A549 treated with ZK216348 at 1 μM for 4 hours (cell line): Measurements from ENCODE around the gene DUSP19. TPM values are rescaled to one million over a fixed set of nuclear protein-coding genes. Genes with fewer than 3 reads are reported as not detected.

Experiments
- total RNA-seq: library from RNA; stranded (reverse); fragments of 200-300 nt; extraction: Qiagen RNA extraction; gene quantifications from 5 replicates; pipeline ENCODE4 v1.2.3, GENCODE V29; 2022; ENCODE audit warnings: low read depth

The DUSP19 gene, protein sequence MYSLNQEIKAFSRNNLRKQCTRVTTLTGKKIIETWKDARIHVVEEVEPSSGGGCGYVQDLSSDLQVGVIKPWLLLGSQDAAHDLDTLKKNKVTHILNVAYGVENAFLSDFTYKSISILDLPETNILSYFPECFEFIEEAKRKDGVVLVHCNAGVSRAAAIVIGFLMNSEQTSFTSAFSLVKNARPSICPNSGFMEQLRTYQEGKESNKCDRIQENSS
- total RNA-seq: 0.25 to 0.83 TPM (median 0.55 TPM) in 5 replicates

DNA sequence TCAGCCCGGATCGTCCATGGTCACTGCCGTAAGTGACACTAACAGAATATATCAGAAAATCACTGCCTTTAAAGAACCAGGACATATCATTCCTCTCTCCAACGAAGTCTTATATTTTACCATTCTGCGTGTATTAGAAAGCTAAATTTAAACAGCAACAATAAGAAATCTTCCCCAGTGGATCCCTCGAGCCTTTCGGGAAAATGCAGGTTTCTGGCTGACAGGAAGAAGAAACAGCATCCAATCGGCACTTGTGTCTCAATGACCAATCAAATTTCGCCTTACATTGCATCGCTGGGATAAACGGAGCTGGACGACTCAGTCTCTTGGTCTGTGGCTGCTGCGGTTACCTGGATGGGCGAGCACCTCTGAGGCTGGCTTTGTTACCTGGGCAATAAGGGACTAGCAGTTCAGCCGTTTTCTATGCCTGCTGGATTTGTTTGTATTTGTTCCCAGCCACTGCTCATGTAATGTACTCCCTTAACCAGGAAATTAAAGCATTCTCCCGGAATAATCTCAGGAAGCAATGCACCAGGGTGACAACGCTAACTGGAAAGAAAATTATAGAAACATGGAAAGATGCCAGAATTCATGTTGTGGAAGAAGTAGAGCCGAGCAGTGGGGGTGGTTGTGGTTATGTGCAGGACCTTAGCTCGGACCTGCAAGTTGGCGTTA, at the start of gene DUSP19:
Gene DUSP19, plus strand, starts transcription at position 284 of the 675 bp plus-strand sequence. Its CDS starts 187 bp downstream, at position 471.

GRCh38 chr2:183038341-183039300, 39.9 kb upstream of the DUSP19 start, which contains the start of gene NCKAP1:
NCKAP1 (minus strand) TSS chr2:183038457; CDS start chr2:183038099, 358 bp downstream.

DNA sequence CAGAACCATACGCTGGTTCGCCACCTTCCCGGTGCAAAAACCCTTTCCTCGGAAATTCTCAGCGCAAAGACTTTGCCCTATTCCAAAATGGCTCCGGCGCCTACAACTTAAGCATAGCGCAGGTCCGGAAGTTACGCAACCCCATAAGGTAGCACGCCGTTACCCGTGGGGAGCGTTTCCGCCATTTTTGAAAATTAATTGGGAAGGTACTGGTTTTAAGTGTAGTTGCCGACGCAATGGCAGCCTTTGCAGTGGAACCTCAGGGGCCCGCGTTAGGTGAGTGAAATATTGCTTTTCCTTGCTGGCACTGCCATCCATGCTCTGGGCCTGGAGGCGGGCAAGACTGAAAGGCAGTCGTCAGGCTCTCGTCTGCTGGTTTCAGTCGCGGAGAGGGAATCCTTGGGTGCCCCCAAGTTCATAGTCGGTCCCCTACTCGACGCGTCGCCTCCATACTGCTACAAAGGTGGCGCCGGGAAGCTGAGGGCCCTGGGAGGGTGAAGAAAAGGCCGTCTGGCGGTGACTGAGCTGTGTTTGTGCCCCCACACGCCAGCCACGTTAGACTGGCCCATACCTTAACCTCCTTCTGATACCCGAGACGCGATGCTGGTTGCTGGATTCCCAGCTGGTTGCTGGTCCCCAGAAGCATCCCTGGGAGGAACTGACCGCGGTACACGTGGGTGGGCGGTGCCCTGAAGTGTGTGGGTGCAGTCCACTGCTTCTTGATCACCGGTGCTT, 45.8 kb downstream of the DUSP19 start, which contains the start of gene NUP35:
Gene NUP35, plus strand, starts transcription at position 222 of the 735 bp plus-strand sequence. Its CDS starts 15 bp downstream, at position 237.

Other genes starting within 250 kb of the DUSP19 start
- gene FRZB, start 212.1 kb upstream of the DUSP19 start, total RNA-seq: 0.06 to 0.08 TPM (median 0.06 TPM) in 4 of 5 replicates, not detected in the other
- 72.7 to 111 TPM (median 93.6 TPM) in 5 replicates for gene NCKAP1, start 40.3 kb upstream of the DUSP19 start, total RNA-seq
- 29.7 to 50.3 TPM (median 33.5 TPM) in 5 replicates for gene NUP35, start 45.7 kb downstream of the DUSP19 start, total RNA-seq